SKM-1 (cell line): ENCODE data around the gene PIK3R5.

Source experiments
- DNase-seq: peaks from one replicate; lab custom pipeline; 2025; ENCODE audit not compliant: unreplicated experiment; lab: John Stamatoyannopoulos, UW

Gene PIK3R5

DNA sequence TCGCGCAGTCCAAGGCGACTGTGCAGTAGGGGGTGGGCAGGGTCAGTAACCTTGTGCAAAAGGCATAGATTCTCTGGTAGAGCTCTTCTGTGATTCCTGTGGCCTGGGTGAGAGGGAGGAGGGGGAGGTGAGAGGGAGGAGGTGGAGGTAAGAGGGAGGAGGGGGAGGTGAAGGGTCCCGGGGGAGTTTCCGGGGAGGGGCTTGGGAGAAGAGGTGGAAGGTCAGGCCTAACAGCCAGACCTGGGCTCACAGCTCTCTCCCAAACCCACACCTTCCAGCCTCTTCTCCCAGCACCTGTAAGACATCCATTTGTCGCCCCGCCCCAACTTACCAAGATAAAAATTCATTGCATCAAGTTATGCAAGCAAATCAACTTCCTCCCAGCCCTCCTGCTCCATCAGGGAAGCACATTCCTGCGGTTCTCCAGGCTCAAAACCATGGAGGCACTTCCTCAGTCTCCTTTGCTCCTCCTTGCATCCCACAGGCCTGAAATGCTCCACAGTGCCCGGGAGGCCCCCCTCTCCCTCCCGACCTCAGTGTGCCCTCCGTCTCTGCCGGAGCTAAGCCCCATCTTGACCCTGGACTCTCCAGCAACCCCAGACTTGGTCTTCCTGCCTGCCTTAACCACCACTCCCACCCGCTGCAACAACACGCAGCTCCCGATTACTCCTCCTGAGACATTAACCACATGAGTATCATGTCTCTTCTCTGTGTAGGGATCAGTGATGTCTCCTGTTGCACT lies 128.5 kb downstream of the PIK3R5 start:
- no peak for DNase-seq

- DNase-seq: no peak
Observed at GRCh38 chr17:8835631-8836364, 129.7 kb downstream of the PIK3R5 start.

DNA sequence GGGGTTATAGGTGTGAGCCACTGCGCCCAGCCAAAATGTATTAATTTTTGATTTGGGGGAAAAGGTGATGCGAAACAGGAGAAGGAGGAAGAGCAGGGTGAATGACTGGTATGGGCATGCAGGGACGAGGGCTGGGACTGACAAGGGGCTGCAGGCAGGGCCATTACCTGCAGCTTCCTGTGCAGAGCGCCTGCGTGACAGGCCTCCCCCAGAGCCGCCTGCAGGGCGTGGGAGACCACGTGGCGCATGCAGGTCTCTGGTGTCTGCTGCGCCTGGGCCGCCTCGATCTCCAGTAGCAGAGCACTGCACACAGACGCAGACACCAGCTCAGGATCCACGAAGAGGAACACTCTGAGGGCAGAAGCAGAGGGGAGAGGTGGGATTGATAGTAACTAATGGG lies 130.4 kb downstream of the PIK3R5 start:
- no peak for DNase-seq

- no peak for DNase-seq
Observed at GRCh38 chr17:8832711-8833352, 132.7 kb downstream of the PIK3R5 start.

- DNase-seq: no peak
Observed at GRCh38 chr17:8831234-8831849, 134.2 kb downstream of the PIK3R5 start.

- no peak for DNase-seq
Observed at GRCh38 chr17:8830141-8830540, 135.4 kb downstream of the PIK3R5 start.

DNA sequence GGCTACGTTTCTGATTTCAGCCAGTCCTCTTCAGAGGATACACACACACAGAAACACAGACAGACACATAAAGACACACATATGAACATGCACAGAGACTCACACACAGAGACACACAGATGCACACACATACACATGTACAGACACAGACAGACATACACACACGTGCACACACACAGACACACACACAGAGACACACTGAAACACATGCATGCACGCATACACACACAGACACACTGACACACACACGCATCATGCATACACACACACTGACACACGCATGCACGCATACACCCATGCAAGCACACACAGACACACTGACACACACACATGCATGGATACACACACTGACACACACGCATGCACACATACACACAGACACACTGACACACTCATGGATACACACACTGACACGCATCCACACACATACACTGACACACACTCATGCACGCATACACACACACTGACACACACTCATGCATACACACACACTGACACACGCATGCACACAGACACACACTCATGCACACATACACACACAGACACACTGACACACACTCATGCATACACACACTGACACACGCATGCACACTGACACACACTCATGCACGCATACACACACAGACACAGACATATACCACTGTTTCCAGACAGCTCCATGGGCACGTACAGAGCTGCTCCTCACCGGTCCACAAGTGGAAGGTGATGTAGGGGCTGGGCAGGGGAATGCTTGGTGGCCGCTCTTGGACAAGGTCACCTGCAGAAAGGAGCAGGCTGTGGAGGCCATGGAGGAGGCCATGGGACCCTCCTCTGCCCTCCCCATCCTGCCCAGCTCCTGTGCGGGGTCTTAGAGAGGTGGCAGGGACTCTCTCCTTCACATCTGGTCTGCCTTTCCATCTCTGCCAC lies 136.2 kb downstream of the PIK3R5 start:
- no peak for DNase-seq
